Stomach (tissue), 9 donors: ENCODE results near the gene RPUSD3. TPM values are rescaled to one million over a fixed set of nuclear protein-coding genes. Genes with fewer than 3 reads are reported as not detected.

Experiments
- DNase-seq, 2 donors: peaks; one replicate each; pipeline versions ENCODE4 v3.0.0 to v3.0.0-alpha.2; 2013 to 2019
- H3K27ac ChIP-seq, 5 donors: fragments of 200-600 bp in 4 of 5; sonication (generic) in 4 of 5; one replicate each; pipeline ENCODE4 v1.5.1; 2013 to 2019; ENCODE audit warnings: mild to moderate bottlenecking in 1 of 5, moderate library complexity in 1 of 5
- H3K27me3 ChIP-seq, 3 donors: fragments of 200-600 bp; sonication (generic); one replicate each; pipeline ENCODE4 v1.5.1; 2017 to 2019; ENCODE audit warnings: mixed run types in 1 of 3
- H3K36me3 ChIP-seq, 4 donors: fragments of 200-600 bp; sonication (generic); 1 replicate in 3 of 4; 2 replicates in 1 of 4; pipeline ENCODE4 v1.5.1; 2016 to 2019
- H3K4me1 ChIP-seq, 4 donors: fragments of 200-600 bp; sonication (generic); one replicate each; pipeline ENCODE4 v1.5.1; 2016 to 2019
- H3K4me3 ChIP-seq, 4 donors: fragments of 200-600 bp; sonication (generic) in 3 of 4; one replicate each; pipeline ENCODE4 v1.5.1; 2016 to 2019; ENCODE audit warnings: mild to moderate bottlenecking in 1 of 4
- H3K9me3 ChIP-seq, 4 donors: fragments of 200-600 bp; sonication (generic); one replicate each; pipeline ENCODE4 v1.5.1; 2016 to 2019
- CTCF ChIP-seq, 7 experiments: fragments of 450-650 bp in 4 of 7; fragments of 200-600 bp in 3 of 7; sonication (generic) in 3 of 7; IDR thresholded peaks; one replicate each; pipeline ENCODE4 v1.5.1; 2016 to 2019; ENCODE audit warnings: antibody characterized with exemption in 7 of 7, control low read depth in 2 of 7, mild to moderate bottlenecking in 1 of 7
- EP300 ChIP-seq: sonication (generic); formaldehyde crosslinking; IDR thresholded peaks from one replicate; pipeline ENCODE4 v1.6.1; 2017; ENCODE audit warnings: antibody characterized with exemption
- POLR2A ChIP-seq, 4 donors: fragments of 450-650 bp; IDR thresholded peaks; one replicate each; pipeline ENCODE4 v1.6.1; 2016; ENCODE audit warnings: antibody characterized with exemption in 4 of 4, control low read depth in 2 of 4, mild to moderate bottlenecking in 1 of 4, moderate library complexity in 1 of 4
- POLR2AphosphoS5 ChIP-seq, 3 donors: sonication (generic); formaldehyde crosslinking; IDR thresholded peaks; one replicate each; pipeline ENCODE4 v1.6.1; 2016; ENCODE audit warnings: antibody characterized with exemption in 3 of 3
- WGBS, 5 donors: extraction: QIAGEN DNeasy Blood & Tissue Kit in 3 of 5; methylation state at CpG; one replicate each; pipeline versions ENCODE4 v1.1.5 to v1.1.7; 2013 to 2018; 5-methylcytosine and 5-hydroxymethylcytosine counted together
- intact Hi-C: fragments of 100-400 bp; cut with DNase I; formaldehyde crosslinking; loops from one replicate; pipeline ENCODE4 v1.15.1; 2023; ENCODE audit warnings: low total_unique reads
- polyA plus RNA-seq, 3 donors: library from polyadenylated mRNA; stranded (reverse); fragments of 200-250 nt; gene quantifications; one replicate each; pipeline ENCODE4 v1.2.3, GENCODE V29; 2013
- total RNA-seq, 5 donors: library from RNA; depleted of rRNA; stranded (reverse); fragments of >200 nt; gene quantifications; one replicate each; pipeline versions ENCODE4 v1.1.0 to v1.2.3, GENCODE V29; 2014 to 2016
- donor health status: healthy with polysubstance abuse.
- donor health status: Bipolar disorder and iron deficiency.
- donor health status: healthy.

RPUSD3 gene
- total and polyA plus RNA-seq, 8 donors = 6.4 to 62.9 (median 29.1) TPM

GRCh38 chr3:9792405-9793160 is 51.2 kb downstream of the RPUSD3 start, which contains the start of the genes ARPC4 and TADA3:
ARPC4 (plus strand) TSS chr3:9793082; CDS start chr3:9793122, 40 bp downstream.
TADA3 (minus strand) TSS chr3:9792473; CDS start chr3:9791466, 1,007 bp downstream.
- peak; percentile 92 to 98 for DNase-seq
- no peaks in the 10 kb centered on the region for H3K9me3 ChIP-seq
- H3K4me3 ChIP-seq = peak within 1 kb of the TSS; percentile 82 to 99 (median 93)
- H3K4me1 ChIP-seq = peaks cover 18 to 62% (median 48%) of the 10 kb centered on the region in 4 donors
- peak within 1 kb of the TSS; percentile 94 to 99 (median 98) for H3K27ac ChIP-seq
- intact Hi-C loops = no loop called here
- peaks cover 19 to 63% (median 55%) of the 10 kb centered on the region in 4 donors for H3K36me3 ChIP-seq
- WGBS, 5 donors = 0 to 1% (median 1%) methylated on average over 62 to 65 of the region's 65 CpGs
- no peaks in the 10 kb centered on the region for H3K27me3 ChIP-seq
- TF ChIP-seq POLR2AphosphoS5 (IDR thresholded peaks at IDR 0.05) = peak; percentile 45 to 75 (median 74)
- peak in 2 of 4 donors; percentile 34 to 57 for TF ChIP-seq POLR2A (IDR thresholded peaks at IDR 0.05)
- no peak for TF ChIP-seq EP300
- TF ChIP-seq CTCF (IDR thresholded peaks at IDR 0.05) = peak in 2 of 7 experiments; percentile 6 to 14

GRCh38 chr3:9791790-9792404 is 51.9 kb downstream of the RPUSD3 start:
- peak overlapping the region; percentile 82 to 99 (median 93) for H3K4me3 ChIP-seq
- H3K4me1 ChIP-seq = peaks cover 18 to 56% (median 44%) of the 10 kb centered on the region in 4 donors
- peaks cover 21 to 63% (median 55%) of the 10 kb centered on the region in 4 donors for H3K36me3 ChIP-seq
- intact Hi-C loops = no loop called here
- H3K9me3 ChIP-seq = no peaks in the 10 kb centered on the region
- TF ChIP-seq POLR2A (IDR thresholded peaks at IDR 0.05) (peak in 1 of 4 donors; percentile 41), POLR2AphosphoS5 (IDR thresholded peaks at IDR 0.05) (no peak), CTCF (IDR thresholded peaks at IDR 0.05) (no peak)
- peak overlapping the region; percentile 94 to 99 (median 98) for H3K27ac ChIP-seq
- DNase-seq = no peak
- no peaks in the 10 kb centered on the region for H3K27me3 ChIP-seq
- WGBS, 5 donors = 14 to 21% (median 14%) methylated on average over 10 to 14 of the region's 14 CpGs

GRCh38 chr3:9791127-9791526 is 52.7 kb downstream of the RPUSD3 start:
- Histone ChIP-seq H3K27me3 (no peaks in the 10 kb centered on the region), H3K27ac (peak overlapping the region in 4 of 5 donors; percentile 96 to 99 (median 98)), H3K9me3 (no peaks in the 10 kb centered on the region), H3K4me1 (peaks cover 18 to 49% (median 41%) of the 10 kb centered on the region in 4 donors), H3K36me3 (peaks cover 29 to 66% (median 58%) of the 10 kb centered on the region in 4 donors), H3K4me3 (peak overlapping the region in 2 of 4 donors; percentile 82 to 89)
- no peak for DNase-seq
- WGBS, 5 donors = 87 to 93% (median 89%) methylated on average over 11 of the region's 11 CpGs
- no peak for TF ChIP-seq CTCF (IDR thresholded peaks at IDR 0.05)
- TF ChIP-seq POLR2AphosphoS5 (IDR thresholded peaks at IDR 0.05) = no peak
- no peak for TF ChIP-seq POLR2A (IDR thresholded peaks at IDR 0.05)
- no peak for TF ChIP-seq EP300
- intact Hi-C loops = no loop called here

Other genes starting within 250 kb of the RPUSD3 start
- gene MTMR14, start 194.5 kb downstream of the RPUSD3 start, total RNA-seq = 100 to 1,000 TPM in 1 of 5 donors, 10 to 100 TPM in 3, under 1 TPM in 1; 0.58 to 103 (median 35.2) TPM
- gene MTMR14, start 194.5 kb downstream of the RPUSD3 start, polyA plus RNA-seq = 10 to 100 TPM; 18.6 to 30.7 (median 22.9) TPM
- gene CPNE9, start 140.2 kb downstream of the RPUSD3 start, total RNA-seq = not detected
- gene CPNE9, start 140.2 kb downstream of the RPUSD3 start, polyA plus RNA-seq = under 1 TPM in 2 of 3 donors, not detected in 1; 0.10 to 0.19 TPM
- 10 to 100 TPM in 4 of 5 donors, 1 to 10 TPM in 1; 7.5 to 53.6 (median 15.1) TPM for gene BRPF1, start 112.3 kb downstream of the RPUSD3 start, total RNA-seq
- gene BRPF1, start 112.3 kb downstream of the RPUSD3 start, polyA plus RNA-seq = 1 to 10 TPM; 4.1 to 5.6 (median 4.6) TPM
- 10 to 100 TPM in 4 of 5 donors, 1 to 10 TPM in 1; 7.6 to 54.5 (median 22.0) TPM for gene OGG1, start 94.1 kb downstream of the RPUSD3 start, total RNA-seq
- 10 to 100 TPM; 12.4 to 20.0 (median 15.1) TPM for gene OGG1, start 94.1 kb downstream of the RPUSD3 start, polyA plus RNA-seq
- 10 to 100 TPM; 14.3 to 61.1 (median 27.4) TPM for gene CAMK1, start 74.1 kb downstream of the RPUSD3 start, total RNA-seq
- 10 to 100 TPM; 22.9 to 37.2 (median 23.2) TPM for gene CAMK1, start 74.1 kb downstream of the RPUSD3 start, polyA plus RNA-seq
- gene TADA3, start 51.5 kb downstream of the RPUSD3 start, total RNA-seq = 10 to 100 TPM; 29.2 to 62.6 (median 31.2) TPM
- gene TADA3, start 51.5 kb downstream of the RPUSD3 start, polyA plus RNA-seq = 10 to 100 TPM; 36.4 to 62.0 (median 61.0) TPM
- 100 to 1,000 TPM in 3 of 5 donors, 10 to 100 TPM in 2; 45.5 to 173 (median 129) TPM for gene ARPC4, start 50.9 kb downstream of the RPUSD3 start, total RNA-seq
- gene ARPC4, start 50.9 kb downstream of the RPUSD3 start, polyA plus RNA-seq = 100 to 1,000 TPM in 2 of 3 donors, 10 to 100 TPM in 1; 69.4 to 180 (median 117) TPM
- gene TTLL3, start 33.7 kb downstream of the RPUSD3 start, total RNA-seq = 100 to 1,000 TPM in 4 of 5 donors, 10 to 100 TPM in 1; 50.3 to 593 (median 210) TPM
- gene TTLL3, start 33.7 kb downstream of the RPUSD3 start, polyA plus RNA-seq = 10 to 100 TPM in 1 of 3 donors, 1 to 10 TPM in 2; 6.7 to 34.0 (median 7.8) TPM
- 1 to 10 TPM in 3 of 5 donors, not detected in 2; 1.5 to 3.3 (median 2.3) TPM for gene CIDEC, start 36.2 kb upstream of the RPUSD3 start, total RNA-seq
- 10 to 100 TPM in 1 of 3 donors, 1 to 10 TPM in 1, under 1 TPM in 1; 0.63 to 21.4 (median 1.7) TPM for gene CIDEC, start 36.2 kb upstream of the RPUSD3 start, polyA plus RNA-seq
- 10 to 100 TPM in 3 of 5 donors, 1 to 10 TPM in 1, not detected in 1; 9.4 to 28.4 (median 20.7) TPM for gene JAGN1, start 46.6 kb upstream of the RPUSD3 start, total RNA-seq
- gene JAGN1, start 46.6 kb upstream of the RPUSD3 start, polyA plus RNA-seq = 10 to 100 TPM; 26.5 to 56.6 (median 37.7) TPM
- 100 to 1,000 TPM in 2 of 5 donors, 10 to 100 TPM in 3; 11.4 to 301 (median 60.1) TPM for gene IL17RE, start 58.8 kb upstream of the RPUSD3 start, total RNA-seq
- 10 to 100 TPM; 10.3 to 22.0 (median 13.0) TPM for gene IL17RE, start 58.8 kb upstream of the RPUSD3 start, polyA plus RNA-seq
- 100 to 1,000 TPM in 3 of 5 donors, 10 to 100 TPM in 2; 20.1 to 284 (median 111) TPM for gene IL17RC, start 73.1 kb upstream of the RPUSD3 start, total RNA-seq
- gene IL17RC, start 73.1 kb upstream of the RPUSD3 start, polyA plus RNA-seq = 10 to 100 TPM; 24.2 to 40.6 (median 25.5) TPM
- gene CRELD1, start 89.8 kb upstream of the RPUSD3 start, total RNA-seq = 10 to 100 TPM in 4 of 5 donors, 1 to 10 TPM in 1; 6.2 to 71.5 (median 23.9) TPM
- 10 to 100 TPM in 2 of 3 donors, 1 to 10 TPM in 1; 7.5 to 52.3 (median 21.6) TPM for gene CRELD1, start 89.8 kb upstream of the RPUSD3 start, polyA plus RNA-seq
- gene PRRT3, start 108.4 kb upstream of the RPUSD3 start, total RNA-seq = 10 to 100 TPM in 1 of 5 donors, 1 to 10 TPM in 2, under 1 TPM in 2; 0.58 to 31.6 (median 5.4) TPM
- gene PRRT3, start 108.4 kb upstream of the RPUSD3 start, polyA plus RNA-seq = under 1 TPM; 0.44 to 0.92 (median 0.80) TPM
- 10 to 100 TPM; 10.5 to 71.0 (median 34.1) TPM for gene EMC3, start 142.8 kb upstream of the RPUSD3 start, total RNA-seq
- 10 to 100 TPM; 32.2 to 54.4 (median 38.3) TPM for gene EMC3, start 142.8 kb upstream of the RPUSD3 start, polyA plus RNA-seq
- gene FANCD2, start 182.4 kb upstream of the RPUSD3 start, total RNA-seq = 10 to 100 TPM in 1 of 5 donors, 1 to 10 TPM in 4; 1.3 to 21.1 (median 6.1) TPM
- 1 to 10 TPM in 2 of 3 donors, under 1 TPM in 1; 0.61 to 6.3 (median 5.3) TPM for gene FANCD2, start 182.4 kb upstream of the RPUSD3 start, polyA plus RNA-seq